SU-DHL-6 (cell line): ENCODE measurements around the gene EEF2.

ENCODE experiments used
- EZH2phosphoT487 ChIP-seq: fragments of 200-600 bp; sonication (generic), shearing (Covaris generic); conservative IDR thresholded peaks from 2 replicates; pipeline ENCODE4 v1.6.1; 2018; ENCODE audit warnings: mild to moderate bottlenecking, antibody characterized with exemption, low read length, moderate library complexity, mixed read lengths
- TF ChIP-seq, protein P1 (sequence below): fragments of 200-600 bp; sonication (generic); IDR thresholded peaks from one replicate; pipeline ENCODE4 v1.5.1; 2017; ENCODE audit warnings: antibody characterized with exemption, mild to moderate bottlenecking, low read length, moderate library complexity; ENCODE audit not compliant: insufficient read depth, poor library complexity, severe bottlenecking

DNA sequence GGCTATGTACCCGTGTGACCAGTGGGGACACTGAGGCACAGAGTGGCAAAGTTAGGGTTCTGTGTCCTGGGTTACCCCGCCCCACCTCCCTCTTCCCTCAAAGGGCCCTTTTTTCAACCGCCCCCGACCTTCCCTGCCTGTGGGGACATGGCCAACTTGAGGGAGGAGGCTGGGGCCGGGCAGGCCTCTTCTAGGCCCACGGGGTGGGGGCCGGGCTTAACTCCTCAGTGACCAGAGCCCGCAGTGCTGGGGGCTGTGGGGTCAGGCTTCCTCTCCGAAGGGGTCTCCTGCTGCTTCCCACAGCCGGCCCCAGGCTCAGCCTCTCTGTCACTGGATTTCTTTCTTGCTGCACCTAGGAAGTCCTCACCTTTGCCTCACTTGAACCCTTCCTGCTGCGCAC, 46.2 kb upstream of the EEF2 start:
- TF ChIP-seq, protein P1, sequence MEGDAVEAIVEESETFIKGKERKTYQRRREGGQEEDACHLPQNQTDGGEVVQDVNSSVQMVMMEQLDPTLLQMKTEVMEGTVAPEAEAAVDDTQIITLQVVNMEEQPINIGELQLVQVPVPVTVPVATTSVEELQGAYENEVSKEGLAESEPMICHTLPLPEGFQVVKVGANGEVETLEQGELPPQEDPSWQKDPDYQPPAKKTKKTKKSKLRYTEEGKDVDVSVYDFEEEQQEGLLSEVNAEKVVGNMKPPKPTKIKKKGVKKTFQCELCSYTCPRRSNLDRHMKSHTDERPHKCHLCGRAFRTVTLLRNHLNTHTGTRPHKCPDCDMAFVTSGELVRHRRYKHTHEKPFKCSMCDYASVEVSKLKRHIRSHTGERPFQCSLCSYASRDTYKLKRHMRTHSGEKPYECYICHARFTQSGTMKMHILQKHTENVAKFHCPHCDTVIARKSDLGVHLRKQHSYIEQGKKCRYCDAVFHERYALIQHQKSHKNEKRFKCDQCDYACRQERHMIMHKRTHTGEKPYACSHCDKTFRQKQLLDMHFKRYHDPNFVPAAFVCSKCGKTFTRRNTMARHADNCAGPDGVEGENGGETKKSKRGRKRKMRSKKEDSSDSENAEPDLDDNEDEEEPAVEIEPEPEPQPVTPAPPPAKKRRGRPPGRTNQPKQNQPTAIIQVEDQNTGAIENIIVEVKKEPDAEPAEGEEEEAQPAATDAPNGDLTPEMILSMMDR: no peak
- no peak for TF ChIP-seq EZH2phosphoT487
